CMK (cell line): Measurements from ENCODE around the gene L3MBTL1.

ENCODE experiments used
- DNase-seq: peaks from one replicate; pipeline ENCODE4 v3.0.0-alpha.2; 2010; ENCODE audit warnings: low read depth

Gene L3MBTL1

DNA sequence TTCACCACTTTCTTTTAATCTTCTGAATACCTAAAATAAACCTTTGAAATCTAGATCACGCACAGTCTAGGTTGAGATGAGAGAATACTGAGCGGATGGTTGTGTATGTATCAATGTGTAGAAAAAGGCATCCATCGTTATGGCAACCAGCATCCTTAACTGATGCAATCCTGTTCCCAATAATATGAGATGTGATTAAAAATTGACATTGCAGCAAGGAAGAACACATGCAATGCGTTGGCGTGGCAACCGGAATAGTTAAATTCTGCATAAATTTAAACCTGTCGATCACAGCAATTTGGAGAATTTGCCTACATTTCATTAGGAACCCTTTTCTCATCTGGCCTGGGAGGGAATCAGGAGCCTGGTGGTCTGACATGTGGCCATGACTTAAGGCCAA lies 1.3 kb upstream of the L3MBTL1 start:
- no peak for DNase-seq

DNA sequence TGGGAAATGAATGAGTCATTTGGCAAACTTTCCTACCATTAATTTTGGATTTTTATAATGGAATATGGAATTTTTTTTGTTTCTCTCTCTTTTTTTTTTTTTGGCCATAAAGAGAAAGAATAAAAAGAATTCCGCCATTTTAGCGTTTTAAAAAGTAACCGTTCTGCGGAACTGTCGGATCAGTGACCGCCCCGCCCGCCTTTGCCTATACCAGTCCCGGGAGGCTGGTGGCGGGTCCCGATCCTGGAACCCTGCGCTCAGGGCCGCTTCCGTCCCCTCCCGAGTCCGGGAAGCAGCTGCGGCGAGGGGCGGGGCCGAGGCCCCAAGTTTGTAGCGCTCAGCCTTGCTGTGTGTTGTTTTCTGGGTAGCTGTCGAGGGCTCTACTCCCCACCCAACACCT lies 609 bp downstream of the L3MBTL1 start:
- DNase-seq = no peak

DNA sequence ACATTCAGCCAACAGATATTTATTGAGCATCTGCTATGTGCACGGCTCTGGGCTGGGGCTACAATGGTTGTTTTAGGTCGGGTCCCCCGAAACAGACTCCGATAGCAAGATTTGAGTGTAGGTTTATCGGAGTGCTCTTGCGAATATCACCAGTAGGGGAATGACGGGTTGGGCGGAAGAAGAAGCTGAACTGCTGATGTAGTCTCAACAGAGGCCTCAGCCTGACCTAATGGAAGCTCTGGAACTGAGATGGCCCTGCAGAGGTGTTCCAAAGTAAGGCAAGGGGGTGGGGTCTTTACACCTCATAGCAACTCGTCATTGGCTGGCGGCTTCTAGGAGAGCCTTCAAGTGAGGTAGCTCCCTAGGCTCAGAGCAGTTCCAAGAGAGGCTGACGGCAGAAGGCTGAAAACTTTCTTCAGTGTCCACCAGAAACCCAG lies 1.1 kb downstream of the L3MBTL1 start:
- no peak for DNase-seq

DNA sequence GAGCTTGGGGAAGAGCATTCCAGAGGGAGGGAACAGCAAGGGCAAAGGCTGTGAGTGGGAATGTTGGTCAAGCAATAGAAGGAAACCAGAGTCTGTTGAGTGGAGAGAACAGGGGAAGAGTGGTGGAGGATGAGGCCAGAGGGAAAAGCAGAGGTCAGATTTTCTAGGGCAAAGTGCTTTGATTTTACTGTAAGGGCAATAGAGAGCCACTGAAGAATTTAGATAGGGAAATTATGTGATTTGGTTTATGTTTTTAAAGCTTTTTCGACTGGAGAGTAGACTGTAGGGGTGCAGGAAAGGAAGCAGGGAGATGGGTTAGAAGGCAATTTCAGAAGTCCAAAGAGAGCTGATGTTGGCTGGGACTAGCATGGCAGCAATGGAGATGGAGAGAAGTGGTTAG lies 4.4 kb downstream of the L3MBTL1 start:
- no peak for DNase-seq

DNA sequence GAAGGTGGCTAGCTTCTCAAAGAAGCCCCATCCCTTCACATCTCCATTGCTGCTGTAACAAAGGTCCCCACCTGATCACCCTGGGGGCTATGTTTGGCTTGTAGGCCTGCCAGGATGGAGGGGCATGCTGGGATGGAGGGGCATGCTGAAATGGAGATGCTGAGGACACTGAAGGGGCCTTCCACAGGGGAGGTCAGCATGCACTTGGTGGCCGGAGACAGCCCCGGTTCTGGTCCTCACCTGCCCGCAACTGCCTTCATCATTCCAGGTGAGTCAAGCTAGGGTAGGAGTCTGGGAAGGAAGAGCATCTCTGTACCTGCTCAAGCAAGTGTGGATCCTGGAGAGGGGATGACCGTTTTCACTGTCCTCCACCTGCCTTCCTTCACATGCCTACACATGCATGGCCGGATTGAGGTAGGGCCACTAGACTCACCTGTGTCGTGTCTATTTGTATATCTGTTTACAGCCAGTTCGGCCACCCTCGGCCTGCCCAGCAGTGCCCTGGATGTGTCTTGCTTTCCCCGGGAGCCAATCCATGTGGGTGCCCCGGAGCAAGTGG lies 6.0 kb downstream of the L3MBTL1 start:
- no peak for DNase-seq

DNA sequence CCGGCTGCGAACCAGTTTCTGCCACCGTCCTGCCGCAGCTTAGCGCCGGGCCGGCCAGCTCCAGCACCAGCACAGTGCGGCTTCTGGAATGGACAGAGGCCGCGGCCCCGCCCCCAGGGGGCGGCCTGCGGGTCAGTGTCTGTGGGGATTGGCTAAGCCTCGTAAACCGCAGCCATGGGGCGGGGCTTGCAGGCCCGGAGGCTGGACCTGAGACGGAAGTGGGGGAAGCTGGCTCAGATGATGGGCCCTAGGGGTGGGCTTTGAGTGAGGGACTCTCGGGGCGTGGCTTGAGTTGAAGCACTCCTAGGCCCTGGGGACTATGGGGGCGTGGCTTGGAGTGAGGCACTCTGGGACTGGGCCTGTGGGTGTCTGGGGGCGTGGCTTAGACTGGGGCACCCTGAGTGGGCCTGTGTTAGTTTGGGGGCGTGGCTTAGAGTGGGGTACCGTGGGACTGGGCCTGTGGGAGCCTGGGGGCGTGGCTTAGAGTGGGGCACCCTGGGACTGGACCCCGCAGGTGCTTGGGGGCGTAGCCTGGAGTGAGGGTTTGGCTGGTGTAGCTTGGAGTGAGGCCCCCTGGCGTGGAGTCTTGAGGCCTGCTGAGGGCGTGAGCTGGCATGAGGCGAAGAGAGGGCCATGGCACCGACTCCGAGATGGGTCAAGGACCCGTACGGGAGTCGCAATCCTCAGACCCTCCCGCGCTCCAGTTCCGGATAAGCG lies 6.6 kb downstream of the L3MBTL1 start:
- DNase-seq = peak; percentile 96

DNA sequence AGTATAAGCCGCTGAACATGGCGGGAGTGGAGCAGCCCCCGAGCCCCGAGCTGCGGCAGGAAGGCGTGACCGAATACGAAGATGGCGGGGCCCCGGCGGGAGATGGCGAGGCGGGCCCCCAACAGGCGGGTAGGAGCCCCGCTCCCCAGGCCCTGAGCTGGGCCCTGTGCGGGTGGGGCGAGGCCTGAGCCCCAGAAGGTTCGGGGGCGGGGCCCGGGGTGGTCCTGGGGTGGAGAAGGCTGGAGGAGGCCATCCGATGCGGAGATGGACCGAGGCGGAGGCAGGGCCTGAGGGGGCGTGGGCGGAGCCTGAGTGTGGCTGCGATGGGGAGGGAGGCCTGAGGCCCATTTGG lies 7.1 kb downstream of the L3MBTL1 start:
- DNase-seq = peak; percentile 18

DNA sequence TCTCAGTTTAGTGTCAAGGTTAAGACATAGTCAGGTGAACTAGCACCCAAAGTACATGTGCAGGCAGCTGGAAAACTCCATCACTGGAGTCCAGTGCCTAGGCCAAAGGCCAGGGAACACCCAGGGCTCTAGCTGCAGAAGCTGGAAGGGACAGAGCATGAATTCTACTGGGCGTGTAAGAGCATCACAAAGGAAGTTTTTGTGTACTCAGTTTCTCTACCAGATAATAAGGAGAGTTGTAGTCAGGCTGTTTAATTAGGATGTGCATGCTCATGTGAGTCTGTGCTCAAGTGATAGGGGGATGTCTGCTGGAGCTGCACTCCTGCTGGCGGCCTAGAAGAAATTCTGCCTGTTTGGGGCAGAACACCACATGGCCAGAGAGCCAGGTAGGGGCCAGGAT lies 8.1 kb downstream of the L3MBTL1 start:
- no peak for DNase-seq

DNA sequence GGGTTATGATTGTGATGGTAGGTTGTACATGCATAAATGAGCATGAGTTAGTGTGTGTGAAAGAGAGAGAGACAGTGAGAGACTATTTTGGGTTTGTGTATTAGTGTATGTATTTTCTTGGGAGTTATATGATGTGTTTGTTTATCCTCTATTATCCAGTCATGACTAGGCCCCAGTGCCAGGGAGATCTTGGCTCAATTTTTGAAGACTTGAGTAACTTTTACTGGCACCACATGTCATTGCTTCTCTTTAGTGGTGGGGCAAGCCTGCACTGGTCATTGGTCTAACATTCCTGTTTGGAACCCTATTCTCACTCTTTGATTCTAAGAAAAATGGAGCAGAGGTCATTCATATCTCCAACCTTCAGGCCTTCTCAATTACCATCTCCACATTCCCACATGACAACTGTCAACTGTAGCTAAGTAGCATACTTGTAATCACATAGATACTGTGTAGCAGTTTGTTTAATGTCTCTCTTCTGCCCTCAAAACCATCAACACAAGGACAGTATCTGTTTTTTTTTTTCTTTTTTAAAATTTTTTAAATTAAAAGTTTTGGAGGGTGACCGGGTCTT lies 8.8 kb downstream of the L3MBTL1 start:
- no peak for DNase-seq

DNA sequence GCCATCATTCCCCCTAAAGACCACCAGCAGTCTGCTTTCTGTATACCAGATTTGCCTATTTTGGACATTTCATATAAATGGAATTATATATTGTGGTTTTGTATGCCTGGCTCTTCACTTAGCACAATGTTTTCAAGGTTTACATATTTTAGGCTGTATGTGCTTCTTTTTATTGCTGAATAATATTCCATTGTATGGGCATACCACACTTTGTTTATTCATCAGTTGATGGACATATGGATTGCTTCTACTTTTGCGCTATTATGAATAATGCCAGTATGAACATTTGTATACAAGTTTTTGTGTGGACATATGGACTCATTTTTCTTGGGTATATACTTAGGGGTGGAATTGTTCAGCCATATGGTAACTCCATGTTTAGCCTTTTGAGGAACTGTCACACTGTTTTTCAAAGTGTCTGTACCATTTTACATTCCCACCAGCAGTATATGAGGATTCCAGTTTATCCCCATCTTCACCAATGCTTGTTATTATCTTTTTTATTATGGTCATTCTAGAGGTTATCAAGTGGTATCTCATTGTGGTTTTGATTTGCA lies 12.7 kb downstream of the L3MBTL1 start:
- DNase-seq = no peak

DNA sequence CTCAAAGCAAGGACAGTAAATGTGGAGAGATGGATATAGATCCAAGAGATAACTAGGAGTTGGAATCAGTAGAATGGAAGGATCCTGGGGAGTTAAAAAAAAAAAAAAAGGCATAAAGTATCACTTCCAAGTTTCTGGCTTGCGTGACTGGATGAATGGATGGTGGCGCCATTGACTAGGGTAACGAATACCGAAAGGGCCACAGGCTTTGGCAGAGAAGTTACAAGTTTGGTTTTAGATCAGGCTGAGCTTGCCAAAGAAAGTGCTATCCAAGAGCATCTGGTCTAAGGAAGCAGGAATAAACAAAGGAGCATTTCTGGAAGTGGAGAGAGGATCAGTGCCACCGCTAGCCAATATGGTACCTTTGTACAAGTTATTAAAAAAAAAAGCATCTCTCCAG lies 17.5 kb downstream of the L3MBTL1 start:
- no peak for DNase-seq

DNA sequence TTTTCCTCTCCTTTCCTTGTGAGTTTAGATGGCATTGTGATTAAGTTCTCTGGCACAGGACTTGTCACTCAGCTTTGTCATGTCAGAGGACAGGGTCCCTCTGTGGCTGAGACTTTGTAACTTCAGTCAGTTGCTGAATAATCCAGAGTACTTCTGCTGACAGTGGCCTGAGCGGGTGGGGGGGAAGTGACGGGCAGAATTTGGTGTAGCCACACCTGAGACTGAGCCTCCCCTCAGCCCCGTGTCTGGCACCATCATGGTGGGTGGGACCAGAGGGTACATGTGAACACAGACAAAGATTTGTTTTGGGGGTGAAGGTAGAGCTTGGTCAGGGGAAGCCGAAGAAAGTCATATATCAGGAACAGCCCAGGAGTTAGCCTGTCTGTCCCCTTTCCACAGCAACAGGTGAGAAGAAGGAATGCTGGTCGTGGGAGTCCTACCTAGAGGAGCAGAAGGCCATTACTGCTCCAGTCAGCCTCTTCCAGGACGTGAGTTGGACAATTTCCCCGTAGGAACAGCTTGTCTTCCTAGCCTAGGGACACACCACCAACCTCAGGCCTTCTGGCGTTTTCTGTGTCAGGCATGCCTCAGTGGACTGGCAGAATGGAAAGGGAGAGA lies 20.9 kb downstream of the L3MBTL1 start:
- DNase-seq = no peak

DNA sequence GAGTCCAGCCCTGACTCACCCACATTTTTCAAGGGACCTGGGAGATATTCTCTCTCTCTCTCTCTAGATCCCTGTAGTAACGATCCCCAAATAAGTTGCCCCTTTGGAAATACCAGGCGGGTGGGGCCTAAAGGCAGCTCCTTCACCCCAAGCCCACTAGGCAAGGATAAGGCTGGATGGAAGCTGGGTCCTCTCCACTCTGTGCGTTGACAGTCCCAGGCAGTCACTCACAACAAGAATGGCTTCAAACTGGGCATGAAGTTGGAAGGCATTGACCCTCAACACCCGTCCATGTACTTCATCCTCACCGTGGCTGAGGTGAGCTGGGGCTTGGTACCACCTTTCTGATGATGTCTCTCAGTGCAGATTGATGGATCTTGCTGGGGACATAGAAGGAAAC lies 21.6 kb downstream of the L3MBTL1 start:
- DNase-seq = no peak

DNA sequence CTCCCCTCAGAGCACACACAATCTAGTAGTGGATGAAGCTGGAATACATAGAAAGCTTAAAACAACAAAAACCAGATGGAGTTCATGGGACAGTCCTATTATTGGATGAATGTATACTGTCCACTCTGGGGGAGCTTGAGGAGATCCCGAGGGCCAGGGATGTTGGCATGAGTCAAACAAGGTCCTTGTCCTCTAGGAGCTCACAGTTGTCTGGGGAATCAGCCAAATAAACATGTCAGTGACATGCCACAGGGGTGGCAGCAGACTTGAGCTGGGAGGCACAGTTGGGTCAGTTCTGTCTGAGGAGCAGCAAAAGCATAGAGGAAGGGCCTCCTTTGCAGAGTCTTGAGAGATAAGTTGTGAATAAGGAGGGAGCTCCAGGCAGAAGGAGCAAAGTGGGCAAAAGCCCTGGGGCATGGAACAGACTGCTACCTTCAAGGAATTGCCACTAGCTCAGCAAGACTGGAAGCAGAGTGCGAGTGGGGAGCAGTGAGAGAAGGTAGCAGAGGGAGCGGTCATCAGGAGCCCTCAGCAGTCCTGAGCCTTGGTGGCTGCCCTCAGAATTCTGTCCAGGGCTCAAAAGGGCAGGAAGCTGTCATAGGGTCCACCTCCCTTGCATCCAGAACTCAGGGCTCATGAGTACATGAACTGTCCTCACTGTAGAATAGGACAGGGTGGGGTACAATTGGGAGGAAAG lies 22.1 kb downstream of the L3MBTL1 start:
- no peak for DNase-seq

DNA sequence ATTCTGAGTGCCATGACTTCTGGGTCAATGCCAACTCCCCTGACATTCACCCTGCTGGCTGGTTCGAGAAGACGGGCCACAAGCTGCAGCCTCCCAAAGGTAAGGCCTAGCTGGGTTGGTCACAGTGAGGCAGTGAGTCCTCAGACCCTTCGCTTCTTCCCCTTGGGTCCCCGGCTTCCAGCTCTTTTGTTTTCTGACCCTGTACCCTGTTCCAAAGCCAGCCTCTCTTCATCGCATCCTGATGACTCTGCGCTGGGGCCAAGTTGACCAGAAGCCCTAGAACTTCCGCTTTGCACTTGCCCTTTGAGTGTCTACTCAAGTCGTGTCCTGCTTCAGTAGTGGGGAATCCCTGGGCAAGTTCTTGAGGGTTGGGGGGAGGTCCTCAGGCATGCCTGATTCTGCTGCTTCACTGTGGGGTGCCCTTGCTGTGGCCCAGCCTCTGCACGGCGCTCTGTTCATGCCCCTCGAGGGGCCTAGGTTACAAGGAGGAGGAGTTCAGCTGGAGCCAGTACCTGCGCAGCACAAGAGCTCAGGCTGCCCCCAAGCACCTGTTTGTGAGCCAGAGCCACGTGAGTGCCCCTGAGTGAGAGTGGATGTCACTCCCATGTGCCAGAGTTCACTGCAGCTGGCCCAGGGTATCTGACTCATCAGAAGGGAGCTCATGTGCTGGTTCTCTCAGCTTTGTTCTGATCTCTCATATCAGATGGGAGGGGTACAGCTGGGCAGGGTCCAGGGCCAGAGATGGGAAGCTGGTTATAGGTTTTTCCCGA lies 23.0 kb downstream of the L3MBTL1 start:
- no peak for DNase-seq

DNA sequence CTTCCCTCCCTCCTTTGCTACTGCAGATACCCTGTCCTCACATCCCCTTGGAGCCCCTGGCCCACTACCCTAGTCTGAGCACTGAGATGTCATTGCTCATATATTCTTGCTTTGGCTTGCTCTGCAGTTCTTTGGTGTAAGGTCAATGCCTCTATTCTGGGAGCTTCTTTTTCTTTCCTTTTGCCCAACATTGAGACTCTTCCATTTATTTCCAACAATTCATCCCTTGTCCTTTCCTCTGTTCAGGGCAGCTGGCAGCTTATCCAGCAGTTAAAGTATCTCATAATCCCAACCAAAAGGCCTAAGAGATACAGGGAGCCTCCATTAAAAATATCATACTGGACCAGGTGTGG lies 23.6 kb downstream of the L3MBTL1 start:
- DNase-seq = no peak

DNA sequence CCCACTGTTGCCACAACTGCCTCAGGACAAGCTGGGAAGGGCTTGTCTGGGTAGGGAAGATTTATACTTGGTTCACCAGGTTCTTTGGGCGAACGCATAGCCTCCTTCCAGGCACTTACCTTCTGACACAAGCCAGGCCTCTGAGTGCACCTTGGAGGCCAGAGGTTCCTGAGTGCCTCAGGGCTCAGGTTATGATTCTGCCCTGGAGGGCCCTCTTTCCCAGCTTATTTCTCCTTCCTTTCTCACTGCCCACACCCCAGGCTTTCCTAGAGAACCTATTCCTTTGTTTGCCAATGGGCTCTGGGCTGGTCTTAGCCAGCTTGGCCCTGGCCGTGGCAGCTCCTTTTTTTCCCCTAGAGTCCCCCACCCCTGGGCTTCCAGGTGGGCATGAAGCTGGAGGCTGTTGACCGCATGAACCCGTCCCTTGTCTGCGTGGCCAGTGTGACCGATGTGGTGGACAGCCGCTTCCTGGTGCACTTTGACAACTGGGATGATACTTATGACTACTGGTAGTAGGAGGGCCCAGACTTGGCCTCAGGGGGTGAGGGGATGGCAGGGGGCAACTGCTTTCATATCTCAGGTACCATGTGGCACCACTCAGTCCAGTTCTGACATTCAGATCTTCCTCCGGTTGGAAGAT lies 25.0 kb downstream of the L3MBTL1 start:
- DNase-seq = no peak

DNA sequence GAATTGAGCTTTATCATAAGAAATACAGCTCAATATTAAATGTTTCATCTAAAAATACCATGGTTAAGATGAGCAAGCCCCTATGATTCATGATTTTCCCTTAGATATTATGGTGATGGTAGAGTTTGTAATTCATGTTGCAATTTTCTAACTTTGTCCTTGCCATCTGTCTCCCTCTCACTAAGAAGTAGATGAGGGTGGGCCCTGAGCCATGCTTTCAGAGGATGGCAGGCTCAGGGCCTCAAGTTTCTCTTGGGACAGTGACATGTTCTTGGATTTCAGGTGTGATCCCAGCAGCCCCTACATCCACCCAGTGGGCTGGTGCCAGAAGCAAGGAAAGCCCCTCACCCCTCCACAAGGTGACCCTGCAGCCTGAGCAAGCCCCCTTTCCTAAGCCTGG lies 25.6 kb downstream of the L3MBTL1 start:
- DNase-seq = no peak

DNA sequence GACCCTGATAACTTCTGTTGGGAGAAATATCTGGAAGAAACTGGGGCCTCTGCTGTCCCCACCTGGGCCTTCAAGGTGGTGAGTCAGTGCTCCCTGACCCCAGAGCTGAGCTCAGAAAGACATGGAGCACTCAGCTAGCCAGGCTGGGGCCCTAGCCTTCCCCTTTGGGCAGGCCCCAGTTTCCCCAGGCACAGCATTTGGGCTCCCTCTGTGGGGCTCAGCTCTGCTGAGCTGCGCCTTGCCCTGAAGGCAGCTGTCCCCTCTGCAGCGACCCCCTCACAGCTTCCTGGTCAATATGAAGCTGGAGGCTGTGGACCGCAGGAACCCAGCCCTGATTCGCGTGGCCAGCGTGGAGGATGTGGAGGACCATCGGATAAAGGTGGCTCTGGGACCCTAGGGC lies 26.5 kb downstream of the L3MBTL1 start:
- no peak for DNase-seq

DNA sequence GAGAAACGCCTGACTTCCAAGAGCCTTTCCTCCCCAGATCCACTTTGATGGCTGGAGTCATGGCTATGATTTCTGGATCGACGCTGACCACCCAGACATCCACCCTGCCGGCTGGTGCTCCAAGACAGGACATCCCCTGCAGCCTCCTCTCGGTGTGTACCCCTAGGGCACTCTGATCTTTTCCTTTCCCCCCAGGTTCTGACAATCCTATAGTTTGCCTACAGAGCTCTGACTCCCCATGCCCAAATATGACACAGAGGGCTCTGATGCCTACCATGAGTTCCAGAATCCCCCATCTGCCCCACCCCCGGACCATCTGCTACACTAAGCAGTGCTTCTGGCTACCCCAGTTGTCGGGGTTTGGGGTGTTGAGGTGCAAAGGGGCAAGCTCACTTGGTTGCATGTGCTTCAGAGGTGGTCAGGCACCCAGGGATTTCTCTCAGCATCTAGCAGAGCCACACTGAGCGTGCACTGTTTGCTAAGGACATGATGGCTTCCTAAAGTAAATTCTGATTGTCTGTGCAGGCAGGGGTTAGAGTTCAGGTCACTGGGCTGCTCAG lies 27.4 kb downstream of the L3MBTL1 start:
- DNase-seq = no peak

DNA sequence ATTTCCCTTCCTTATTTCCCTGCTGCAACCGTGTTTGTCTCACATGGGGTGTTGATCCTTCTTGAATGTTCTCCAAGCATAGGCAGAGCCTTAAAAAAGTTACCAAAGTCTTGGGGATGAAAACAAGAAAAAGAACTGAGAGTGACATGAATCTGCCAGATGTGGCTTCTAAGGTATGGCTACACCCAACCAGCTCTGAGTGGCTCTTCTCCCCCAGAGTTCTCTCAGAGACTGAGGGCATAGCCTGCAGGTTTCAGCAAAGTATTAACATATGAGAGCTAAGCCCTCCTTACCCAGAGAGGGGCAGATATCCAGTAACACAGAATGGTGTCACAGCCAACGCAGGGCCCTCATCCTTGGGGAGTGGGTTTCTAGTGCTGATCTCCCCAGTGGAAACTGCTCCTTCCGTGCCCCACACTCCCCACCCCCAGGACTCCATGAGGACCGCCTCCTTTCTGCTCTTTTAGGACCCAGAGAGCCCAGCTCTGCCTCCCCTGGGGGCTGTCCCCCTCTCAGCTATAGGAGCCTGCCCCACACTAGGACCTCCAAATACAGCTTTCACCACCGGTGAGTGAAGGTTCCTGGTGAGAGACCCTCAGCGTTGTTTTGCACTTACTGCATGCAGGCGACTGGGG lies 28.0 kb downstream of the L3MBTL1 start:
- no peak for DNase-seq
